Measurements from ENCODE around the gene IL6. TPM values are rescaled to one million over a fixed set of nuclear protein-coding genes. Genes with fewer than 3 reads are reported as not detected.

Gene IL6
- total and polyA plus RNA-seq, 10 of the 15 experiments (the other 5 are each of a cell fraction or from before 2014, with no cell fraction given), result not detected

DNA sequence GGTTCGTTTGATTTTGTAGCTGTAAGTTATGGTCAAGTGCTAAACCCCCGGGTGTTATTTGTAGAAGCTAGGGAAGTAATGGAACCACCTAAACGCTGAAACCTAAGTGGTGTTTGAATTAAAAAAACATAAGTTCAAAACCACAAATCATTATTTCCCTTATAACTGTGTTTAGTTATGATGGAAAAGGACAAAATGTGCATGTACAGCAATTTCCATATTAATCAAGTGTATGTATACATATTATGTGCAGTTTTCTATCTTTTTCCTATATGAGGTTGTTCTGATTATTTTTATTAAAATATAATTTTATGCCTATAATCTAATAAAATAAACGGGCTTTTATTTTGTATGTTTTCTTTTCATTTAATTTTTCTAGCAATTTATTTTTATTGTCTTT, 45.9 kb downstream of the IL6 start:
- no peak overlapping the region for H3K4me3 ChIP-seq
- SMC1A ChIA-PET (ENCODE audit: uncharacterized antibody, unreplicated experiment), result interaction anchor here (0.7 to 1.3 kb wide), 2 partner anchors 9 to 282 kb away, joined by 3 to 5 read pairs; no protein-coding TSS in a partner anchor
- no peak overlapping the region for H3K9ac ChIP-seq (ENCODE audit: control insufficient read depth, insufficient read depth, low read length)
- in situ Hi-C loops (cut with MboI) (no loop called here), intact Hi-C loops (cut with micrococcal nuclease; ENCODE audit: unreplicated experiment) (no loop called here)
- no peaks in the 10 kb centered on the region for H3K27me3 ChIP-seq (replicated peaks in 1 of 2; ENCODE audit: control insufficient read depth in 2 of 2, insufficient read depth in 2 of 2, low read length in 1 of 2)
- CTCF ChIA-PET, result interaction anchor here (0.7 to 1.8 kb wide), 4 partner anchors 9 to 1525 kb away, joined by 3 to 7 read pairs (median 3); no protein-coding TSS in a partner anchor
- POLR2A ChIA-PET, result no interaction called here
- DNase-seq (ENCODE audit: low read depth, low spot score), result no peak
- no peak for ATAC-seq
- no peak overlapping the region for H3K27ac ChIP-seq (ENCODE audit: control insufficient read depth, insufficient read depth)
- no peak for FAIRE-seq
- no peaks in the 10 kb centered on the region for H3K79me2 ChIP-seq (ENCODE audit: control insufficient read depth, insufficient read depth, low read length)
- no peaks in the 10 kb centered on the region for H3K4me1 ChIP-seq (ENCODE audit: control insufficient read depth, insufficient read depth, low read length)
- 18% methylated on average over 4 of the region's 4 CpGs for WGBS (ENCODE audit: insufficient coverage, insufficient replicate concordance, low lambda C conversion rate, missing lambda C conversion rate)
- no peaks in the 10 kb centered on the region for H3K36me3 ChIP-seq (ENCODE audit: control insufficient read depth in 2 of 2, insufficient read depth in 2 of 2, low read length in 1 of 2)
- no peak overlapping the region for H2AFZ ChIP-seq (ENCODE audit: control insufficient read depth, low read depth, low read length)
- H4K20me1 ChIP-seq (ENCODE audit: control insufficient read depth, insufficient read depth), result no peaks in the 10 kb centered on the region
- RAD21 ChIA-PET (ENCODE audit: unreplicated experiment), result no interaction called here
- no peak overlapping the region for H3K4me2 ChIP-seq (ENCODE audit: control insufficient read depth, insufficient read depth)
- BruUV-seq (replicated peaks), result no TSS peak
- no peaks in the 10 kb centered on the region for H3K9me3 ChIP-seq (replicated peaks; ENCODE audit: control insufficient read depth, insufficient read depth, low read length)
- TF ChIP-seq POLR2AphosphoS5 (IDR thresholded peaks at IDR 0.05; ENCODE audit: low read length) (no peak), CBX3 (IDR thresholded peaks at IDR 0.05; ENCODE audit: borderline replicate concordance, low read depth) (no peak), RCOR1 (conservative IDR thresholded peaks at IDR 0.05; ENCODE audit: low read depth, low read length) (no peak), CHD4 (IDR thresholded peaks at IDR 0.05) (no peak), EGR1 (IDR thresholded peaks at IDR 0.05; ENCODE audit: borderline replicate concordance in 1 of 2, low read depth in 2 of 2, low read length in 2 of 2) (no peak), RAD21 (IDR thresholded peaks at IDR 0.05; ENCODE audit: insufficient read depth, low read depth, low read length) (no peak), ZSCAN29 (IDR thresholded peaks at IDR 0.05) (no peak), FOXM1 (IDR thresholded peaks at IDR 0.05; ENCODE audit: low read depth, low read length) (no peak), STAT1 (conservative IDR thresholded peaks at IDR 0.05) (no peak), WRNIP1 (IDR thresholded peaks at IDR 0.05; ENCODE audit: borderline replicate concordance, low read depth, low read length) (no peak), TBL1XR1 (IDR thresholded peaks at IDR 0.05; ENCODE audit: low read depth, low read length) (no peak)
- TF ChIP-seq, protein P1, sequence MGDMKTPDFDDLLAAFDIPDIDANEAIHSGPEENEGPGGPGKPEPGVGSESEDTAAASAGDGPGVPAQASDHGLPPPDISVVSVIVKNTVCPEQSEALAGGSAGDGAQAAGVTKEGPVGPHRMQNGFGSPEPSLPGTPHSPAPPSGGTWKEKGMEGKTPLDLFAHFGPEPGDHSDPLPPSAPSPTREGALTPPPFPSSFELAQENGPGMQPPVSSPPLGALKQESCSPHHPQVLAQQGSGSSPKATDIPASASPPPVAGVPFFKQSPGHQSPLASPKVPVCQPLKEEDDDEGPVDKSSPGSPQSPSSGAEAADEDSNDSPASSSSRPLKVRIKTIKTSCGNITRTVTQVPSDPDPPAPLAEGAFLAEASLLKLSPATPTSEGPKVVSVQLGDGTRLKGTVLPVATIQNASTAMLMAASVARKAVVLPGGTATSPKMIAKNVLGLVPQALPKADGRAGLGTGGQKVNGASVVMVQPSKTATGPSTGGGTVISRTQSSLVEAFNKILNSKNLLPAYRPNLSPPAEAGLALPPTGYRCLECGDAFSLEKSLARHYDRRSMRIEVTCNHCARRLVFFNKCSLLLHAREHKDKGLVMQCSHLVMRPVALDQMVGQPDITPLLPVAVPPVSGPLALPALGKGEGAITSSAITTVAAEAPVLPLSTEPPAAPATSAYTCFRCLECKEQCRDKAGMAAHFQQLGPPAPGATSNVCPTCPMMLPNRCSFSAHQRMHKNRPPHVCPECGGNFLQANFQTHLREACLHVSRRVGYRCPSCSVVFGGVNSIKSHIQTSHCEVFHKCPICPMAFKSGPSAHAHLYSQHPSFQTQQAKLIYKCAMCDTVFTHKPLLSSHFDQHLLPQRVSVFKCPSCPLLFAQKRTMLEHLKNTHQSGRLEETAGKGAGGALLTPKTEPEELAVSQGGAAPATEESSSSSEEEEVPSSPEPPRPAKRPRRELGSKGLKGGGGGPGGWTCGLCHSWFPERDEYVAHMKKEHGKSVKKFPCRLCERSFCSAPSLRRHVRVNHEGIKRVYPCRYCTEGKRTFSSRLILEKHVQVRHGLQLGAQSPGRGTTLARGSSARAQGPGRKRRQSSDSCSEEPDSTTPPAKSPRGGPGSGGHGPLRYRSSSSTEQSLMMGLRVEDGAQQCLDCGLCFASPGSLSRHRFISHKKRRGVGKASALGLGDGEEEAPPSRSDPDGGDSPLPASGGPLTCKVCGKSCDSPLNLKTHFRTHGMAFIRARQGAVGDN (IDR thresholded peaks at IDR 0.05), result no peak
- TF ChIP-seq, protein P2, sequence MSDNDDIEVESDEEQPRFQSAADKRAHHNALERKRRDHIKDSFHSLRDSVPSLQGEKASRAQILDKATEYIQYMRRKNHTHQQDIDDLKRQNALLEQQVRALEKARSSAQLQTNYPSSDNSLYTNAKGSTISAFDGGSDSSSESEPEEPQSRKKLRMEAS (IDR thresholded peaks at IDR 0.05; ENCODE audit: low read depth, low read length), result no peak
- TF ChIP-seq, protein P3, sequence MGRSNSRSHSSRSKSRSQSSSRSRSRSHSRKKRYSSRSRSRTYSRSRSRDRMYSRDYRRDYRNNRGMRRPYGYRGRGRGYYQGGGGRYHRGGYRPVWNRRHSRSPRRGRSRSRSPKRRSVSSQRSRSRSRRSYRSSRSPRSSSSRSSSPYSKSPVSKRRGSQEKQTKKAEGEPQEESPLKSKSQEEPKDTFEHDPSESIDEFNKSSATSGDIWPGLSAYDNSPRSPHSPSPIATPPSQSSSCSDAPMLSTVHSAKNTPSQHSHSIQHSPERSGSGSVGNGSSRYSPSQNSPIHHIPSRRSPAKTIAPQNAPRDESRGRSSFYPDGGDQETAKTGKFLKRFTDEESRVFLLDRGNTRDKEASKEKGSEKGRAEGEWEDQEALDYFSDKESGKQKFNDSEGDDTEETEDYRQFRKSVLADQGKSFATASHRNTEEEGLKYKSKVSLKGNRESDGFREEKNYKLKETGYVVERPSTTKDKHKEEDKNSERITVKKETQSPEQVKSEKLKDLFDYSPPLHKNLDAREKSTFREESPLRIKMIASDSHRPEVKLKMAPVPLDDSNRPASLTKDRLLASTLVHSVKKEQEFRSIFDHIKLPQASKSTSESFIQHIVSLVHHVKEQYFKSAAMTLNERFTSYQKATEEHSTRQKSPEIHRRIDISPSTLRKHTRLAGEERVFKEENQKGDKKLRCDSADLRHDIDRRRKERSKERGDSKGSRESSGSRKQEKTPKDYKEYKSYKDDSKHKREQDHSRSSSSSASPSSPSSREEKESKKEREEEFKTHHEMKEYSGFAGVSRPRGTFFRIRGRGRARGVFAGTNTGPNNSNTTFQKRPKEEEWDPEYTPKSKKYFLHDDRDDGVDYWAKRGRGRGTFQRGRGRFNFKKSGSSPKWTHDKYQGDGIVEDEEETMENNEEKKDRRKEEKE (IDR thresholded peaks at IDR 0.05), result no peak
- TF ChIP-seq, protein P4, sequence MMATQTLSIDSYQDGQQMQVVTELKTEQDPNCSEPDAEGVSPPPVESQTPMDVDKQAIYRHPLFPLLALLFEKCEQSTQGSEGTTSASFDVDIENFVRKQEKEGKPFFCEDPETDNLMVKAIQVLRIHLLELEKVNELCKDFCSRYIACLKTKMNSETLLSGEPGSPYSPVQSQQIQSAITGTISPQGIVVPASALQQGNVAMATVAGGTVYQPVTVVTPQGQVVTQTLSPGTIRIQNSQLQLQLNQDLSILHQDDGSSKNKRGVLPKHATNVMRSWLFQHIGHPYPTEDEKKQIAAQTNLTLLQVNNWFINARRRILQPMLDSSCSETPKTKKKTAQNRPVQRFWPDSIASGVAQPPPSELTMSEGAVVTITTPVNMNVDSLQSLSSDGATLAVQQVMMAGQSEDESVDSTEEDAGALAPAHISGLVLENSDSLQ (IDR thresholded peaks at IDR 0.05), result no peak
- TF ChIP-seq, protein P5, sequence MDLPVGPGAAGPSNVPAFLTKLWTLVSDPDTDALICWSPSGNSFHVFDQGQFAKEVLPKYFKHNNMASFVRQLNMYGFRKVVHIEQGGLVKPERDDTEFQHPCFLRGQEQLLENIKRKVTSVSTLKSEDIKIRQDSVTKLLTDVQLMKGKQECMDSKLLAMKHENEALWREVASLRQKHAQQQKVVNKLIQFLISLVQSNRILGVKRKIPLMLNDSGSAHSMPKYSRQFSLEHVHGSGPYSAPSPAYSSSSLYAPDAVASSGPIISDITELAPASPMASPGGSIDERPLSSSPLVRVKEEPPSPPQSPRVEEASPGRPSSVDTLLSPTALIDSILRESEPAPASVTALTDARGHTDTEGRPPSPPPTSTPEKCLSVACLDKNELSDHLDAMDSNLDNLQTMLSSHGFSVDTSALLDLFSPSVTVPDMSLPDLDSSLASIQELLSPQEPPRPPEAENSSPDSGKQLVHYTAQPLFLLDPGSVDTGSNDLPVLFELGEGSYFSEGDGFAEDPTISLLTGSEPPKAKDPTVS (IDR thresholded peaks at IDR 0.05; ENCODE audit: low read depth, low read length), result no peak
